HFFc6 (cell line): ENCODE results near the gene SCN2B. TPM values are rescaled to one million over a fixed set of nuclear protein-coding genes. Genes with fewer than 3 reads are reported as not detected.

ENCODE experiments used
- DNase-seq: peaks from one replicate; pipeline ENCODE4 v3.0.0-alpha.2; 2018
- H3K27ac Mint-ChIP-seq: 2 replicates; pipeline ENCODE4 v1.8.0; 2020; ENCODE audit warnings: mild to moderate bottlenecking, mixed read lengths
- H3K27me3 Mint-ChIP-seq: 2 replicates; pipeline ENCODE4 v1.8.0; 2021; ENCODE audit warnings: mild to moderate bottlenecking, moderate library complexity, mixed read lengths; ENCODE audit not compliant: insufficient read depth
- H3K36me3 Mint-ChIP-seq: 2 replicates; pipeline ENCODE4 v1.8.0; 2021; ENCODE audit warnings: low read depth, mixed read lengths
- H3K4me1 Mint-ChIP-seq: 2 replicates; pipeline ENCODE4 v1.8.0; 2020; ENCODE audit warnings: low read depth, mixed read lengths
- H3K4me3 Mint-ChIP-seq: 2 replicates; pipeline ENCODE4 v1.8.0; 2020; ENCODE audit warnings: mild to moderate bottlenecking, moderate library complexity, mixed read lengths
- H3K9me3 Mint-ChIP-seq: 2 replicates; pipeline ENCODE4 v1.8.0; 2020; ENCODE audit warnings: mild to moderate bottlenecking, mixed read lengths
- CTCF ChIP-seq: fragments of 200-600 bp; sonication (generic); IDR thresholded peaks from 2 replicates; pipeline ENCODE4 v1.5.0; 2021; ENCODE audit warnings: antibody characterized with exemption, mild to moderate bottlenecking
- total RNA-seq, 6 experiments: library from RNA; stranded (reverse); fragmentation: NEBNext Ultra II Directional; extraction: Animal tissue kit (Norgen Biotek cat#: 25700); gene quantifications; 2 replicates in 1 of 6; 3 replicates in 5 of 6; pipeline ENCODE4 v1.2.3, GENCODE V29; 2021

SCN2B gene
- total RNA-seq, 6 experiments from 2014 or later, result not detected

- no peaks in the 10 kb centered on the region for H3K4me1 Mint-ChIP-seq
- no peak for DNase-seq
- H3K27me3 Mint-ChIP-seq, result peaks cover 31% of the 10 kb centered on the region
- H3K36me3 Mint-ChIP-seq, result no peaks in the 10 kb centered on the region
- H3K4me3 Mint-ChIP-seq, result no peak overlapping the region
- TF ChIP-seq CTCF, result no peak
- H3K9me3 Mint-ChIP-seq, result no peaks in the 10 kb centered on the region
- H3K27ac Mint-ChIP-seq, result no peak overlapping the region
These were observed 47.5 kb downstream of the SCN2B start for GRCh38 chr11:118128721-118129470.

- no peak for TF ChIP-seq CTCF
- Mint-ChIP-seq H3K36me3 (no peaks in the 10 kb centered on the region), H3K27me3 (peaks cover 28% of the 10 kb centered on the region), H3K9me3 (no peaks in the 10 kb centered on the region), H3K27ac (no peak overlapping the region), H3K4me1 (no peaks in the 10 kb centered on the region), H3K4me3 (no peak overlapping the region)
- no peak for DNase-seq
These were observed 48.1 kb downstream of the SCN2B start for GRCh38 chr11:118128310-118128709.

- H3K4me1 Mint-ChIP-seq, result no peaks in the 10 kb centered on the region
- no peaks in the 10 kb centered on the region for H3K36me3 Mint-ChIP-seq
- TF ChIP-seq CTCF, result no peak
- no peak overlapping the region for H3K4me3 Mint-ChIP-seq
- peaks cover 20% of the 10 kb centered on the region; the same call in 1 of the 2 replicates for H3K27me3 Mint-ChIP-seq
- DNase-seq, result no peak
- no peaks in the 10 kb centered on the region for H3K9me3 Mint-ChIP-seq
- no peak overlapping the region for H3K27ac Mint-ChIP-seq
These were observed 50.2 kb downstream of the SCN2B start for GRCh38 chr11:118126082-118126838.

GRCh38 chr11:118124929-118125535 lies 51.4 kb downstream of the SCN2B start:
- Mint-ChIP-seq H3K27ac (no peak overlapping the region), H3K4me1 (no peaks in the 10 kb centered on the region), H3K36me3 (no peaks in the 10 kb centered on the region), H3K4me3 (no peak overlapping the region), H3K9me3 (no peaks in the 10 kb centered on the region), H3K27me3 (peaks cover 19% of the 10 kb centered on the region; the same call in 1 of the 2 replicates)
- no peak for TF ChIP-seq CTCF
- DNase-seq, result no peak

GRCh38 chr11:118120793-118121192 lies 55.6 kb downstream of the SCN2B start:
- H3K9me3 Mint-ChIP-seq, result no peaks in the 10 kb centered on the region
- no peaks in the 10 kb centered on the region for H3K36me3 Mint-ChIP-seq
- H3K4me3 Mint-ChIP-seq, result no peak overlapping the region
- peaks cover 11% of the 10 kb centered on the region for H3K27me3 Mint-ChIP-seq
- no peak for DNase-seq
- no peak for TF ChIP-seq CTCF
- no peaks in the 10 kb centered on the region for H3K4me1 Mint-ChIP-seq
- no peak overlapping the region for H3K27ac Mint-ChIP-seq
